Measurements from ENCODE around the gene IER3. TPM values are rescaled to one million over a fixed set of nuclear protein-coding genes. Genes with fewer than 3 reads are reported as not detected.
"Not testable (repeated sequence)": the region's sequence is repeated elsewhere in the genome, so short reads cannot be mapped to it uniquely, and the experiment has no call there.

Gene IER3
- total RNA-seq, 1 donor from 2014 or later = 4.8 TPM

DNA sequence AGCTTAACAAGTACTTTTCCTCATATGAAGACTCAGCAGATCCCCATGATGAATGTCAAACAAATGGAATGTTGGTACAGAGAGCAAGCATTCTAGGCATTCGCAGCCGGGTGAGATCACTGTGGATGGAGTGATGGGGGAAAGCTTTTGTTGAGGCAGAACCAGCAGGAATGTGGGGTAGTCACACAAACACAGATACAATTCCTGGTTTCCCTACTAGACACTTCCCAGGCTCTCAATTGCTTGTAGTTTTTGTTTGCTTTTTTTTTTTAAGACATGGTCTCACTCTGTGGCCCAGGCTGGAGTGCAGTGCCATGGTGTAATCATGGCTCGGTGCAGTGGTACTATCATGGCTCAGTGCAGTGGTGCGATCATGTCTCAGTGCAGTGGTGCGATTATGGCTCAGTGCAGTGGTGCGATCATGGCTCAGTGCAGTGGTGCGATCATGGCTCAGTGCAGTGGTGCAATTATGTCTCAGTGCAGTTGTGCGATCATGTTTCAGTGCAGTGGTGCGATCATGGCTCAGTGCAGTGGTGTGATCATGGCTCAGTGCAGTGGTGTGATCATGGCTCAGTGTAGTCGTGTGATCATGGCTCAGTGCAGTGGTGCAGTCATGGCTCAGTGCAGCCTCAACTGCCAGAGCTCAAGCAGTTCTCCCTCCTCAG is 15.4 kb upstream of the IER3 start:
- TF ChIP-seq, protein P1, sequence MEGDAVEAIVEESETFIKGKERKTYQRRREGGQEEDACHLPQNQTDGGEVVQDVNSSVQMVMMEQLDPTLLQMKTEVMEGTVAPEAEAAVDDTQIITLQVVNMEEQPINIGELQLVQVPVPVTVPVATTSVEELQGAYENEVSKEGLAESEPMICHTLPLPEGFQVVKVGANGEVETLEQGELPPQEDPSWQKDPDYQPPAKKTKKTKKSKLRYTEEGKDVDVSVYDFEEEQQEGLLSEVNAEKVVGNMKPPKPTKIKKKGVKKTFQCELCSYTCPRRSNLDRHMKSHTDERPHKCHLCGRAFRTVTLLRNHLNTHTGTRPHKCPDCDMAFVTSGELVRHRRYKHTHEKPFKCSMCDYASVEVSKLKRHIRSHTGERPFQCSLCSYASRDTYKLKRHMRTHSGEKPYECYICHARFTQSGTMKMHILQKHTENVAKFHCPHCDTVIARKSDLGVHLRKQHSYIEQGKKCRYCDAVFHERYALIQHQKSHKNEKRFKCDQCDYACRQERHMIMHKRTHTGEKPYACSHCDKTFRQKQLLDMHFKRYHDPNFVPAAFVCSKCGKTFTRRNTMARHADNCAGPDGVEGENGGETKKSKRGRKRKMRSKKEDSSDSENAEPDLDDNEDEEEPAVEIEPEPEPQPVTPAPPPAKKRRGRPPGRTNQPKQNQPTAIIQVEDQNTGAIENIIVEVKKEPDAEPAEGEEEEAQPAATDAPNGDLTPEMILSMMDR (IDR thresholded peaks at IDR 0.05; ENCODE audit: unreplicated experiment) = no peak
- H3K27me3 Mint-ChIP-seq (ENCODE audit: unreplicated experiment) = peaks cover 3% of the 10 kb centered on the region
- peak overlapping the region; percentile 64 for H3K27ac Mint-ChIP-seq (ENCODE audit: unreplicated experiment)
- DNase-seq (ENCODE audit: low spot score) = no peak
- H3K4me1 Mint-ChIP-seq (ENCODE audit: unreplicated experiment) = peaks cover 19% of the 10 kb centered on the region
- peak overlapping the region; percentile 56 for H3K4me3 Mint-ChIP-seq (ENCODE audit: unreplicated experiment)
- H3K36me3 Mint-ChIP-seq (ENCODE audit: low read depth, unreplicated experiment) = no peaks in the 10 kb centered on the region
- no peaks in the 10 kb centered on the region for H3K9me3 Mint-ChIP-seq (ENCODE audit: unreplicated experiment)

DNA sequence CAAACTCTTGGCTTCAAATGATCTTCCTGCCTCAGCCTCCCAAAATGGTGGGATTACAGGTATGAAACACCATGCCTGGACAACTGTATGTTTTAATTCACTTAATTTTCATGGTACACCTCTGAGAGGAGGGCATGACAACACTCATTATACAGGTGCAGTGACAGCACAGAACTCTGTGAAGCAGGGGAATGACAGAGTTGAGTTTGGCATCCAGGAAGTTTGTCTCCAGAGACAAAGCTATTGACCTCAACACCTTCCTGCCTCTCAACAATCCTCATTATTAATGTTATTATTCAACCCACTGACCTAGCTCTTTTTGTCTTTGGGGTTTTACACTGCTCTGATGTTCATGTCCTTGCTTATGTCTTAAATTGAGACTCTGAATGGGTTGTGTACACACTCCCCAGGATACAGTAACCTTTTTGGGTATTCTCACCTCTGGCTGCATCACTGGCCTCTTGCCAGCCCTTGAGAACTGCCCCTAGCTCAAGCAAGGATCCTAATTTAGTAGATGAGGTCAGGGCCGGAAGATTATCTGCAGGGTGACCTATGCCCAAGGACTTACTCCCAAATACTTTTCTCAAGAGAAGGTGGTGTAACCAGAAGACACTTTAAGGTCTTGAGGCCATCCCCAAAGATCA is 13.0 kb upstream of the IER3 start:
- DNase-seq (ENCODE audit: low spot score) = no peak
- Mint-ChIP-seq H3K36me3 (ENCODE audit: low read depth, unreplicated experiment) (no peaks in the 10 kb centered on the region), H3K4me3 (ENCODE audit: unreplicated experiment) (no peak overlapping the region), H3K9me3 (ENCODE audit: unreplicated experiment) (no peaks in the 10 kb centered on the region), H3K27ac (ENCODE audit: unreplicated experiment) (no peak overlapping the region), H3K27me3 (ENCODE audit: unreplicated experiment) (no peaks in the 10 kb centered on the region), H3K4me1 (ENCODE audit: unreplicated experiment) (peaks cover 3% of the 10 kb centered on the region)
- TF ChIP-seq, protein P1 (IDR thresholded peaks at IDR 0.05; ENCODE audit: unreplicated experiment) = no peak

DNA sequence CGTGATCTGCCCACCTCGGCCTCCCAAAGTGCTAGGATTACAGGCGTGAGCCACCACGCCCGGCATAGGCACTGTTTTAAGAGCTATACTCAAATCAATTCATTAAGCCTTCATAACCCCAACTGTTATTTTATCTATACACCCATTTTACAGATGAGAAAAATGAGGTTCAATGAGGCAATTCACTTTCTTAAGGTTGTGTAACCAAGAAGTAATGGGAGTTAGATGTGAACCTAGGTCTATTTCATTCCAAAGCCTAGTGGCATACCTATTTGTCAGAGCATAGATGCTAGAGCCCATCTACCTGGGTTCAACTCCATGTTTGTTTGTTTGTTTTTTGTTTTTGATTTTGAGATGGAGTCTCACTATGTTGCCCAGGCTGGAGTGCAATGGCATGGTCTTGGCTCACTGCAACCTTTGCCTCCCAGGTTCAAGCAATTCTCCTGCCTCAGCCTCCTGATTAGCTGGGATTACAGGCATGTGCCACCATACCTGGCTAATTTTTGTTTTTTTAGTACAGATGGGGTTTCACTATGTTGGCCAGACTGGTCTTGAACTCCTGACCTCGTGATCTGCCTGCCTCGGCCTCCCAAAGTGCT is 12.2 kb upstream of the IER3 start:
- not testable (repeated sequence) for H3K27ac Mint-ChIP-seq (ENCODE audit: unreplicated experiment); DNase-seq (ENCODE audit: low spot score); H3K36me3 Mint-ChIP-seq (ENCODE audit: low read depth, unreplicated experiment); H3K9me3 Mint-ChIP-seq (ENCODE audit: unreplicated experiment); H3K27me3 Mint-ChIP-seq (ENCODE audit: unreplicated experiment); H3K4me1 Mint-ChIP-seq (ENCODE audit: unreplicated experiment); H3K4me3 Mint-ChIP-seq (ENCODE audit: unreplicated experiment)

DNA sequence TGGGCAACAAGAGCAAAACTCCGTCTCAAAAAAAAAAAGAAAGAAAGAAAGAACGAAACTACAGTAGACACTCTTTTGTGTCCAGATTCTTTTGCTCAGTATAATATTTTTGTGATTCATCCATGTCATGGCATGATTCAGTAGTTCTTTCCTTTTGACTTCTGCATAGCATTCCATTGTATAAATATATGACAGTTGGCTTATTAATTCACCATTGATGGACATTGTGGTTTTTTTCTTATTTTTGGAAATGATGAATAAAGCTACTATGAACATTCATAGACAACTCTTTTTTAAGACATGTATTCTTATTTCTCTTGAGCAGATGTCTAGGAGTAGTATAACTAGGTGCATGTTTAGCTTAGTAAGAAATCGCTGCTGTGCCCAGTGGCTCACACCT is 10.3 kb upstream of the IER3 start:
- no peak overlapping the region for H3K4me3 Mint-ChIP-seq (ENCODE audit: unreplicated experiment)
- no peaks in the 10 kb centered on the region for H3K27me3 Mint-ChIP-seq (ENCODE audit: unreplicated experiment)
- no peak for DNase-seq (ENCODE audit: low spot score)
- H3K4me1 Mint-ChIP-seq (ENCODE audit: unreplicated experiment) = peaks cover 3% of the 10 kb centered on the region
- no peaks in the 10 kb centered on the region for H3K9me3 Mint-ChIP-seq (ENCODE audit: unreplicated experiment)
- H3K36me3 Mint-ChIP-seq (ENCODE audit: low read depth, unreplicated experiment) = no peaks in the 10 kb centered on the region
- TF ChIP-seq, protein P1 (IDR thresholded peaks at IDR 0.05; ENCODE audit: unreplicated experiment) = no peak
- no peak overlapping the region for H3K27ac Mint-ChIP-seq (ENCODE audit: unreplicated experiment)

DNA sequence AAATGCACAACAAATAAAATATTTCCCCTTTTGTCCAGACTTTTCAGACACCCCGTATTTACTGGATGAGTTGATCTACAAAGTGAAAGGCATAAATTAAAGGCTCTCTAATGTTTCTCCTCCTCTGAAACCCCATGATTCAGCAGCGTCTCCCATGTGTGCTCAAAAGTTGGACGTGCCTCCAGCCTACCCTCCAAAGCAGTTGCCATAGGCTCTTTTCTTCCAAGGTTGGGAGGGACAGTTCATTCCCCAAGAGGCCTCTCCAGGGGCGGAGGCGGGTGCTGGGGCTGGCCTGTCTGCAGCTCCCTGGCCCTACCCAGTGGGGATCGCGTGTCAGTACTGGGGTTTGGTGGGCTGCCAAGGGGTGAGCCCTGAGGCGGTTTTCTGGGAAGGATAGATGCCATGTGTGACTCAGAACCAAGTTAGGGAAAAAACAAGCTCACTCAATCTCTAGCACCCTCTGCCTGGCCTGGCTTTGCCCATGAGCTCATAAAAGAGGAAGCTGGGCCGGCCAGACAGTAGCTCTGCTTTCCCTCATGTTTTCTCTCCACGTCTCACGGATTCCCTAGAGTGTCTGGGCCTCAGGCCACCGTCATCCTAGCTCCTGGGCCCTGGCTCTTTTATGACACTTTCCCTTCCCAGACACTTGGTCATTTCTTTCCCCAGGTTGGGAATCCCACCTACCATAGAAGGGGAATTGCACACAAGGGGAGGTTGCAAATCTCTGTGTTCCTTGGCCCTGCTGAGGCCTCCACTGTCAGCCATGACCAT is 8.0 kb upstream of the IER3 start:
- DNase-seq (ENCODE audit: low spot score) = no peak
- Mint-ChIP-seq H3K4me1 (ENCODE audit: unreplicated experiment) (peaks cover 18% of the 10 kb centered on the region), H3K36me3 (ENCODE audit: low read depth, unreplicated experiment) (no peaks in the 10 kb centered on the region), H3K27me3 (ENCODE audit: unreplicated experiment) (no peaks in the 10 kb centered on the region), H3K9me3 (ENCODE audit: unreplicated experiment) (no peaks in the 10 kb centered on the region), H3K4me3 (ENCODE audit: unreplicated experiment) (no peak overlapping the region), H3K27ac (ENCODE audit: unreplicated experiment) (no peak overlapping the region)
- TF ChIP-seq, protein P1 (IDR thresholded peaks at IDR 0.05; ENCODE audit: unreplicated experiment) = no peak
